GM12865 (cell line): Measurements from ENCODE around the gene C16orf74.

Experiments
- DNase-seq: peaks from one replicate; pipeline ENCODE4 v3.0.0; 2010; ENCODE audit warnings: low read depth
- H3K4me3 ChIP-seq: 2 replicates; pipeline ENCODE4 v1.5.1; 2011; ENCODE audit warnings: mild to moderate bottlenecking, low read depth, low read length, control low read depth
- CTCF ChIP-seq: IDR thresholded peaks from 2 replicates; pipeline ENCODE4 v1.5.1; 2011; ENCODE audit warnings: low read length, control low read depth, low read depth, inconsistent platforms; ENCODE audit not compliant: insufficient read depth; ENCODE audit errors: missing control alignments

The C16orf74 gene

GRCh38 chr16:85729452-85730185 lies 21.3 kb downstream of the C16orf74 start:
- no peak for TF ChIP-seq CTCF
- no peak overlapping the region for H3K4me3 ChIP-seq

GRCh38 chr16:85728879-85729278 lies 22.0 kb downstream of the C16orf74 start:
- H3K4me3 ChIP-seq, result no peak overlapping the region
- peak; percentile 41 for TF ChIP-seq CTCF
- DNase-seq, result no peak

More at GRCh38 chr16:85729452-85730185, 21.3 kb downstream of the C16orf74 start:
- DNase-seq, result no peak

- H3K4me3 ChIP-seq, result no peak overlapping the region
- no peak for DNase-seq
- no peak for TF ChIP-seq CTCF
Observed at GRCh38 chr16:85724936-85725335, 26.0 kb downstream of the C16orf74 start.

- no peak overlapping the region for H3K4me3 ChIP-seq
- no peak for DNase-seq
- no peak for TF ChIP-seq CTCF
Observed at GRCh38 chr16:85724126-85724879, 26.6 kb downstream of the C16orf74 start.

GRCh38 chr16:85722128-85722893 lies 28.6 kb downstream of the C16orf74 start:
- no peak for TF ChIP-seq CTCF
- no peak for DNase-seq
- H3K4me3 ChIP-seq, result no peak overlapping the region

- H3K4me3 ChIP-seq, result no peak overlapping the region
- no peak for TF ChIP-seq CTCF
- DNase-seq, result no peak
Observed at GRCh38 chr16:85720302-85720637, 30.6 kb downstream of the C16orf74 start.
